GM18505 (cell line): ENCODE data around the gene HAGH.

Experiments used
- ATAC-seq: cut with Tn5 transposase; IDR thresholded peaks from one replicate; pipeline ENCODE4 v1.9.1; 2021; ENCODE audit not compliant: unreplicated experiment
- POLR2A ChIP-seq: IDR thresholded peaks from 4 replicates; pipeline ENCODE4 v1.6.1; 2011; ENCODE audit warnings: borderline replicate concordance; ENCODE audit not compliant: insufficient read depth, insufficient read length; ENCODE audit errors: extremely low read depth

HAGH gene

GRCh38 chr16:1784977-1785845, 41.4 kb downstream of the HAGH start:
- no peak for ATAC-seq
- TF ChIP-seq POLR2A = no peak

- ATAC-seq = peak; percentile 73
- peak; percentile 68 for TF ChIP-seq POLR2A
Measured at GRCh38 chr16:1782408-1783264, 44.0 kb downstream of the HAGH start, which contains the start of the genes NUBP2 and SPSB3. Gene NUBP2, plus strand, starts transcription at chr16:1782960. Its CDS starts 61 bp downstream, at chr16:1783021. Gene SPSB3, minus strand, starts transcription at chr16:1782571. Its CDS starts 1,088 bp downstream, at chr16:1781483.

GRCh38 chr16:1781758-1782407, 44.7 kb downstream of the HAGH start:
- ATAC-seq = peak; percentile 16

GRCh38 chr16:1781254-1781653, 45.4 kb downstream of the HAGH start:
- TF ChIP-seq POLR2A = no peak

More at GRCh38 chr16:1781758-1782407, 44.7 kb downstream of the HAGH start:
- no peak for TF ChIP-seq POLR2A

GRCh38 chr16:1780677-1781072, 46.0 kb downstream of the HAGH start:
- ATAC-seq = no peak
- no peak for TF ChIP-seq POLR2A

More at GRCh38 chr16:1781254-1781653, 45.4 kb downstream of the HAGH start:
- ATAC-seq = no peak

GRCh38 chr16:1779741-1780676, 46.6 kb downstream of the HAGH start:
- no peak for ATAC-seq
- no peak for TF ChIP-seq POLR2A

- ATAC-seq = no peak
- no peak for TF ChIP-seq POLR2A
Measured at GRCh38 chr16:1779234-1779701, 47.4 kb downstream of the HAGH start.

- ATAC-seq = no peak
- TF ChIP-seq POLR2A = no peak
Measured at GRCh38 chr16:1778200-1779179, 48.1 kb downstream of the HAGH start.

- no peak for ATAC-seq
- TF ChIP-seq POLR2A = no peak
Measured at GRCh38 chr16:1777375-1778199, 49.0 kb downstream of the HAGH start.

- TF ChIP-seq POLR2A = no peak
- ATAC-seq = no peak
Measured at GRCh38 chr16:1776991-1777374, 49.6 kb downstream of the HAGH start.
